Measurements from ENCODE around the gene KRT85.

KRT85 gene

GRCh38 chr12:52364061-52364460, 3.2 kb downstream of the KRT85 start:
- DNase-seq = no peak

DNA sequence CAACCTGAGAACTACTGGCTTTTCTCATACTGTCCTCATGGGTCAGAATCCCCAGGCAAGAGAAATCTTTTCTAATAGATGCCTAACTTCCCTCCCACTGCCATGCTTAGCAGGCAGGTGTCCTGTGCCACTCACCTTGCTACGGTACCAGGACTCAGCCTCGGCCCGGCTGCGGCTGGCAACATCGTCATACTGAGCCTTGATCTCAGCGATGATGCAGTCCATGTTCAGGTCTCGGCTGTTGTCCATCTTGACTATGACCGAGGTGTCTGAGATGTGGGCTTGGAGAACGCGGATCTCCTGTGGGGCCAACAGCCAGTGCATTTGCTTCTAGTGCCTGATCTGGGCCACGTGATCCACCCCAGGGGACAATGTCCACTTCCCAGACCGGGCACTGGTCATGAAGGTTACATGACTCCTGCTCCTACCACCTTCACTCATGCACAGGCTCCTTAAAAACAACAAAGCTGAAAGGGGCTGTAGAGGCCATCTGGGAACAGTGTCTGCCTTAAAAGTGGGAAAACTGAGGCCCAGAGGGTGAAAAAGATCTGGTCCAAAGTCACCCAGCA, 4.1 kb downstream of the KRT85 start:
- no peak for DNase-seq

GRCh38 chr12:52362118-52362726, 5.1 kb downstream of the KRT85 start:
- no peak for DNase-seq

- no peak for DNase-seq
Observed at GRCh38 chr12:52361553-52361952, 5.7 kb downstream of the KRT85 start.

DNA sequence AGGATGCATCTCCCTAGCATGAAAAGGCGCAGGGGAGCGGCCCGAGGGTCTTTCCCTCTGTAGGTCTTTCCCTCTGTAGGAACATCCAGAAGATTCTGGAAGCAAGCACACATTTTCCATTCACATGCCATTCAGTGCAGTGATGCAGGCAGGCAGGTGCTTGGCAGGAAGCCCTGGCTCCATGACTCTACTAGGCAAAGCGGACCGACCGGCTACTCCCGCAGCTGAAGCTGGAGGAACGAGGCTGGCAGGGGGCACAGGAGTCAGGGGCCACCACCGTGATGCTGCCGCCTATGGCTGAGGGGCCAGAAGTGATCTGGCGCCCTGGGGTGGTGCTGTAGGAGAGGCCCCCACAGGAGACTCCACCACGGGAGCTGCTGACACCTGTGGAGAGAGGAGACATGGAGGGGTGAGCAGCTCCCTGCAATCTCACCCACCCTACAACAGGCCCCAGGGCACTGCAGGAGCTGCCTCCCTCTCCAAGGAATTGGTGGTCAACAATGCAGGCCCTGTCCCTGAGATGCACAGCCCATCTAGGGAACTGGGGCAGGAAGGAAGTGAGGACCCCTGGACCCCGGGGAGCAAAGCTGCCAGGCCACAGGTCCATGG, 6.5 kb downstream of the KRT85 start:
- no peak for DNase-seq

DNA sequence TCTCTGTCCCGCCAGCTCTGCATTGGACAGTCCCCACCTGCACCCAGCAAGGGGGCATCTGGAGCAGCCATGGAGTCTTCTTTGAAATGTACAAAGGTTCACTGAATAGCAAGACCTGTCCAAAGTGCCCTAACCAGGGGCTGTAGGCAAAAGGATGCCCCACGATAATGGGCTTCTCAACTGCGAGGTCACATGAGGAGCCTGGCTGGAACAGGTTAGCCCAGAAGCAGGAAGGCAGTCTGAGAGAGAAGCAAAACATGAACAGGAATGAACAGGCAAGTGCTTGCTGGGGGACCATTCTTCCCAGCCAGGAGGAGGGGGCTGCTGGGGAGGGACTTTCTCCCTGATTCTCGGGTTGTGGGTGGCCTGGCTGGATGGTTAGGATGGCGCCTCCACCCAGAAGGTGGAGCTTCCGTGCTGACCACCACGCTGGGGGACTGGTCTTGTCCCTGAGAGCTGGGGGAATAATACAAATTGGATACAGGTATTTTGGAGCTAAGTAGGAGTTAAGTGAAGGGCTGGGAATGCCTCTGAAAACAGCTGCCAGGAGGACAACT, 7.1 kb downstream of the KRT85 start:
- no peak for DNase-seq

DNA sequence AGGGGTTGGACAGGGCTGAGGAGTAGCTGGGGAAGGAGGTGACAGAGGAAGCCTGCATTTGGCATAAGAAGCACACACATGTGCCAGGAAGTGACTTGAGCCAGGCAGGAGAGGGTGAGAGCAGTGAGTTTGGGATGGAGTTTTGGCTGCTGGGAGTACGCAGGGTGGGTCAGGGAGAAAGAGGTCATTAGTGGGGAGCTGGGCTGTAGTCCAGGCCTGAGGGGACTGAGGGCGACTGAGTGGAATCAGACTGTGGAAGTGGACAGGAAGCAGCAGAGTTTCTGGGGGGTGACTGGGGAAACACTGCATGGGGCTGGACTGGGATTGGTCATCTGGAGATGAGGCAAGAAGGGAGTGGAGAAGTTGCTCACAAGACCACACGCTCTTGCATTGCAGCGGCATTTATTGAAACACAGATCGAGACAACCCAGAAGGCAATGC, 7.6 kb downstream of the KRT85 start:
- DNase-seq = no peak

DNA sequence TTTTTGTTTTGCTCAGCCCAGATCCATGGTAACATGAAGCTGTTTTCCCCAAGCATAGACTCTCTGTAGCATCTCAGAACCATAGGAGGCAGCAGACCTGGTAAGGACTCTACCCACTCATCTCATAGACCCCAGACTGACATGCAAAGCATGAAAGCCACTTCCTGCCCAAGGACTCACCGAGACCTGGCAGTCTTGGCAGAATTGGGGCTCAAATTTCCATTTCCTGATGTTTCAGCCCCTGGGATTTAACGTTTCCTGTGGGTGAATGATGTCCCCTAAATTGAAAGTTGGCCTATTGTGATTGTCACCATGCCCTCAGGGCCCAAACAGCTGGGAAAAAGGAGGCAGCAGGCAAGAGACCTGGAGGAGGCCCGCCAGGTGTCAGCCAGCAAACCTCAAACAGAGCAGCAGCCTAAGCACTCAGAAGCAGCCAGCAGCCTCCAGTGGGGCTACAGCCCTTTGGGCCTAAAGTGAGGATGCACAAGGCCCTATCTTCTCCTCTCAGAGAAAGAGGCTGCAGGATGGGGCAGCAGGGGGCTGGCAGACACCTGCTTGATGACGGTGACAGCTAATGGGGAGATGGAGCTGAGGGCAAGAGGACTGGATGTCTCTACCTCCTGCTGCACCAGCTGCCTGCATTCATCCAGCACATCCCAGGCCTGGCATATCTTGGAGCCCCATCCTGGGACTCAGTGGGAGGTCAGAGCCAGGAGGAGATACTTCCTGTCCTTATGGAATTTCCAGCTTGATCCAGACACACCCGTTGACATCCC, 8.5 kb downstream of the KRT85 start:
- no peak for DNase-seq

DNA sequence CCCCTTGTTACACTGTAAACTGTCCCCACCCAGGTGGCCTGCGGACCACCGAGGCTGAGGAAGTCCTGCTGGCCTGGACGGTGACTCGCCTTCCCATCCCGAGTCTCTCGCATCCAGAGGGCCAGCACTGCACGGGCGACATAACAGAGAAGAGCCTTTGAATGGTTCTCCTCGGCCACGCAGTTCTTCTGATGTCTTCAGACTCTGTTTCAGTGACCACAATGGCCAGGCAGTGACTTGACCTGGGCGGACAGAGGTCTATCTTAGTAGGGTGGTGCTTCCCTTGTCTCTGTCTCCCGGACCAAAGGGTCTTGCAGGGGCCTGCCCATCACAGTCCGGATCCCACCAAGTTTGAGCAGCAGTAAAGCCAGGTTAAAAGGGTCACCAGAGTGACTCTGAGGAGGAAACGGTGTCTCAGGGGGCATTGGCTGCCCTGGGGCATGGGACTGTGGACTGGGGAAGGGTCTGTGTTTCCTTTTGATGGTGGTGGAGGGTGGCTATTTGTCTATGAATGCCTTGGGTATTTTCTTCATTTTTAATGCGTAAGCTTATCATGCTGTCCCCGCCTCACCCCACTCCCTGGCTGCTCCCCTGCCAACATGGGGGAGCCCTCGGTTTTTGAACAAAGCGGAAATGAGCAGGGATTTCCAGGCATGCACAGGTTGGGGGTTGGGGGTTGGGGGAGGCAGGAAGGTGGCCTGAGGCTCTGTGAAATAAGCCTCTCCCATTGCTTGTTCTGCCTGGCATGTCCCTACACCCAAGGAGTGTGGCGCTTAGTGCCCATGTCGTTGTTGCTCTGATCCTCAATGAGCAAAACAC, 10.3 kb downstream of the KRT85 start:
- DNase-seq = no peak

- DNase-seq = no peak
Observed at GRCh38 chr12:52356031-52356761, 11.1 kb downstream of the KRT85 start.

- no peak for DNase-seq
Observed at GRCh38 chr12:52355176-52355575, 12.1 kb downstream of the KRT85 start.

GRCh38 chr12:52354200-52354599, 13.1 kb downstream of the KRT85 start:
- no peak for DNase-seq

DNA sequence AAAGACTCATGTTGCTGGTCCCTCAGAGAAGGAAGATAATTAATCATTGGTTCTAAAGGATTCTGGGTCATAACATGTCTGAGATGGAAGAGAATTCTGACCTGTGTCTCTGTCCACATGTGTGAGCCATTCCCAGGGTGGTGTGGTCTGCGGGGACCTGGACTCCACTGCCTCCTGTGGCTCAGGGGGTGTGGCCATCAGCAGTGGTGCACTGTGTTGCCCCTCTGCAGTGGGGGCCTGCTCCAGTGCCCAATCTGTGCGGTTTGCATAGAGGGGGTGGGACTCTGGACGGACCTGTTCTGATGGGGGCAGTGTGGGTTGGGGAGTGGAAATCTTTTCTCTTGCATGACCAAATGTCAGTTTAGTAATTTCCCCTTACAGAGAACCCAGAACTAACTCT, 13.5 kb downstream of the KRT85 start:
- DNase-seq = no peak

DNA sequence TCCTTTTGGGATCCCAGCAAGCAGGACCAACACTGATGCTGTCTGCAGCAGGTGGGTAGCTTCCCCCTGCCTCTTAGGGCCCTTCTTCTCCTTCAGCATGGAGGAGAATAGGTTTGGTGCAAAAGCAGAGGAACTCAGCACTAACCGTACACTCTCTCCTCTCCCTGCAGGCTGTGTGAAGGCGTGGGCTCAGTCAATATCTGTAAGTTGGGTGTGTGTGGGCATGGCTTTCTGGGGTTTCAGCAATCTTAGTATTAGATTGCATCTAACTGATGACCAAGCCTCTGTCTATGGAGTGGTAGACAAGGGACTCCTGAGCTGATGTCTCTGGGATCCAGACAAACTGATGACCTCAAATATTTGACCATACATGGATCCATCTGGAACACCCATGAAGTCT, 14.3 kb downstream of the KRT85 start:
- DNase-seq = no peak

DNA sequence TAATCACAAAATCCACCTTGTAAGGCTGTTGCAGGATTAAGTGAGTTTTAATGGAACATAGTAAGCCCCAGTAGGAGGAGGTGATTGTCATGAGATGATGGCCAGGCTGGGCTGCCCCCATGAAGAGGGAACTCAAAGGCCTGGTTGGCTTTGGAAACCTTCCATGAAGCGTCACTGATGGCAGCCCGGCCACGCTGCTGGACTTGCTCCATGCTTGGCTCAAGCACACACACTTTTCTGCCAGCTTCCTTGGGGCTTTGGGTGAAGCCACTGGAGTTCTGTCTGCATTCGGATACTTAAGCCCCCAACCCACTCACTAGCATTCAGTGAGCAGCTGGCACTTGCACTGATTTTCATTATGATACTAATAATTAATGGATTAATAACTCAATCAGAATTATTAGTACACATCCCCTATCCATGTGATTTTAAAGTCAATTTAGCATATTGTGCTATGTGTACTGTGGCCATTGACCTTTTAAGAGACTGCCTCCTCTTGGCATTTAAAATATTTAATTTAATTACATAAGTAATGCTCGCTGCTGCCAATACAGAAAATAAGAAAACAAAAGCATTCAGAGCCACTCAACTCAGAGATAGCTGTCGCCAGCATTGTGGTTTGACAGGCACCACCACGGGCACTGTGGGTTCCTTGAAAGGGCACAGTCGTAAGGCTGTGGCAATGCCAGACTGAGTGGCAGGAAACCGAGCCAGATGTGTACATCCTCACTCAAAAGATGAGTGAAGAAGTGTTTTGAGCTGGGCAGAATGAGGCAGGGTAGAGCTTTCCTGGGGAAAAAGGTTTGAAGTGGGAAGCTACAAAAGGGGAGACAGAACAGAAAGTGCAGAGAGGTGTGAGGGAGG, 15.9 kb downstream of the KRT85 start:
- DNase-seq = no peak

DNA sequence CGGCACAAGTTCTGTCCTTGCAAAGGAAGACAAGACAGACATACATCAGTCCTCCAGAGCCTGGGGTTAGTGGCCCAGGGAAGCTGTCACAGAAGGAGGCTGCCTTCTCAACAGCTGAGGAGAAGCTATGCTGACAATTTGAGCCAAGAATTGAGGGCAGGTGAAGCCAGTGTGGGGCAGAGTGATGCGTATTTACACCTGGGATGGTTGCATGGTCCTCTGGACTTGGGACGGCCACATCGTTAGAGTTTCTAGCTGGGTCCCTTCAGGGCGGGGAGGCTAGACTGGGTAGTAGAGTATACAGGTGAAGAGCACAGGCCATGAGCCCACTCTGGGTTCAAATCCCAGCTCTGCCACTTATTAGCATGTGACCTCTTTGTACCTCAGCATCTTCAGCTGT, 16.5 kb downstream of the KRT85 start:
- no peak for DNase-seq

DNA sequence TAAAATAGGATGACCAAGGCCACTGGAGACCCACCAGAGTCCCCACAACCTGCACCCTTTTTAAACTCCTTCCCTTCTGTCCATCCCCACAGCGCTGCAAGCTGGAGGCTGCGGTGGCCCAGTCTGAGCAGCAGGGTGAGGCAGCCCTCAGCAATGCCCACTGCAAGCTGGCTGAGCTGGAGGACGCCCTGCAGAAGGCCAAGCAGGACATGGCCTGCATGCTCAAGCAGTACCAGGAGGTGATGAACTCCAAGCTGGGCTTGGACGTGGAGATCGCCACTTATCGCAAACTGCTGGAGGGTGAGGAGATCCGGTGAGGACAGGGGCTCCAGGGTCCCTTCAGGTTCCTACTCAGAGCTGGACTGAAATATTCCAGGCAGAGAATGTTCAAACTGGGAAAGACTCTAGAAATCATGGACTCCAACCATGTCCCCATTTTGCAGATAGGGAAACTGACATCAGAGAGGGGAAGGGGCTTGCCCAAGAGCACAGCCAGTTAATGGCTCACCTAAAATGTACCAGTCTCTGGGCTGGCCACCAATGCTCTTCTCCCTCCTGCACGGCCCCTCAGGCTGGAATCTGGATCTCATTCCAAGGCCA, 17.2 kb downstream of the KRT85 start:
- DNase-seq = no peak

- no peak for DNase-seq
Observed at GRCh38 chr12:52349196-52349595, 18.1 kb downstream of the KRT85 start.

DNA sequence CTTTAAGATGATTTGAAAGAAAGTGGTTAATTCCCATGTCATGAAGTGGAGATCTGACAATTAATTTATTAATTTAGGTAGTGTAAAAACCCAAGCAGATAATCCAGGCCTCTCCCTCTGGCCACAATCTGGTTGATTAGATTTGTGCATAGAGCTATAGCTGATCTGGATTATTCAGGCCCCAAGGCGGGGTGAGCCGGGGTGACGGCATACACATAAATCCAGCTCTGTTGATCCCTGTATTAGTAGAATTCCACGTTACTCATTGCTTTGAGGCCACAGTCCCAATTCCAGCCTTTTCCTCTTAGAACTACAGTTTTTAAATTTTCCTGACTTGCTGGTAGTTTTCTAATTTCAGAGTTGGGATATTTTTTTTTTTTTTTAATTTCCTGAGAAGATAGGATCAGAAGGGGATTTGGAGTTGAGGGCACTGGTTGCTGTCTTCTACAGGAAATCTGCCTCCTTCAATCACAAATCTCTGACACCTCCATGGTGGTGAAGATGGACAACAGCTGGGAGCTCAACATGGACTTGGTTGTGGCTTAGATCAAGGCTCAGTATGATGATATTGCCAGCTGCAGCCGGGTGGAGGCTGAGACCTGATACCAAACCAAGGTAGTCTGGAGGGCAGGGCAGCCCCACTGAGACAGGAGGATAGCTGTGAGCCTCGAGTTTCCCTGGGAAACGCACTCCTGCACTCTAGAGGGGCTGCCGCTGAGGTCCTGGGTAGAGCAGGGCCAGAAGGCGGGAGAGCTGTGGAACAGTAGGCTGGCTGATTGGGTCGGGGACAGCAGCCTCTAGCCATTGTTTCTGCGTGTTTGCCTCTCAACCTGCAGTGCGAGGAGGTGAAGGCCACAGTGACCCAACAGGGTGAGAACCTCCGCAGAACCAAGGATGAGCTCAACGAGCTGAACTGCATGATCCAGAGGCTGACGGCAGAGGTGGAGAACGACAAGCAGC, 19.4 kb downstream of the KRT85 start:
- no peak for DNase-seq

All from NCI-H774 (cell line).